ENCODE data around the gene UBR4.

GRCh38 chr1:19049798-19050197 lies 160.3 kb downstream of the UBR4 start:
- no peak for TF ChIP-seq CTCF (IDR thresholded peaks at IDR 0.05)
- no peak for TF ChIP-seq POLR2A (IDR thresholded peaks at IDR 0.05)
